Tibial nerve (tissue), 3 donors: Measurements from ENCODE around the gene ANKS1A.

Experiments used
- POLR2A ChIP-seq, 2 donors: fragments of 450-650 bp; IDR thresholded peaks; one replicate each; pipeline ENCODE4 v1.6.1; 2017; ENCODE audit warnings: antibody characterized with exemption in 2 of 2, mild to moderate bottlenecking in 2 of 2, moderate library complexity in 2 of 2
- TF ChIP-seq, protein P1 (sequence below), 5 experiments: fragments of 200-600 bp in 3 of 5; fragments of 450-650 bp in 2 of 5; sonication (generic) in 3 of 5; IDR thresholded peaks; one replicate each; pipeline ENCODE4 v1.5.1; 2016 to 2019; ENCODE audit warnings: antibody characterized with exemption in 5 of 5, mild to moderate bottlenecking in 3 of 5, moderate library complexity in 2 of 5

DNA sequence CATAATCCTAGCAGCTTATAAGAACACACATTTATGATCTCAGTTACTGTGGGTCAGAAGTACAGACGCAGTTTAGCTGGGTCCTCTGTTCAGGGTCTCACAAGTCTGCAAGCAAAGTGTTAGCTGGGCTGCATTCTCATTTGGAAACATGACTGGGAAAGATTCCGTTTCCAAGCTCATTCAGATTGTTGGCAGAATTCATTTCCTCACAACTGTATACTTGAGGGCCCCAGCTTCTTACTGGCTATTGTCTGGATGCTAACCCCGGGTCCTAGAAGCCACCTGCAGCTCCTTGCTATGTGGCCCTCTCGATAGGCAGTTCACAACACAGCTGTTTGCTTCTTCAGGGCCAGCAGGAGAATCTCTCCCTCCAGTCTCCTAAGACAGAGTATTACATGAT lies 239.0 kb downstream of the ANKS1A start:
- no peak for TF ChIP-seq POLR2A (IDR thresholded peaks at IDR 0.05)
- TF ChIP-seq, protein P1, sequence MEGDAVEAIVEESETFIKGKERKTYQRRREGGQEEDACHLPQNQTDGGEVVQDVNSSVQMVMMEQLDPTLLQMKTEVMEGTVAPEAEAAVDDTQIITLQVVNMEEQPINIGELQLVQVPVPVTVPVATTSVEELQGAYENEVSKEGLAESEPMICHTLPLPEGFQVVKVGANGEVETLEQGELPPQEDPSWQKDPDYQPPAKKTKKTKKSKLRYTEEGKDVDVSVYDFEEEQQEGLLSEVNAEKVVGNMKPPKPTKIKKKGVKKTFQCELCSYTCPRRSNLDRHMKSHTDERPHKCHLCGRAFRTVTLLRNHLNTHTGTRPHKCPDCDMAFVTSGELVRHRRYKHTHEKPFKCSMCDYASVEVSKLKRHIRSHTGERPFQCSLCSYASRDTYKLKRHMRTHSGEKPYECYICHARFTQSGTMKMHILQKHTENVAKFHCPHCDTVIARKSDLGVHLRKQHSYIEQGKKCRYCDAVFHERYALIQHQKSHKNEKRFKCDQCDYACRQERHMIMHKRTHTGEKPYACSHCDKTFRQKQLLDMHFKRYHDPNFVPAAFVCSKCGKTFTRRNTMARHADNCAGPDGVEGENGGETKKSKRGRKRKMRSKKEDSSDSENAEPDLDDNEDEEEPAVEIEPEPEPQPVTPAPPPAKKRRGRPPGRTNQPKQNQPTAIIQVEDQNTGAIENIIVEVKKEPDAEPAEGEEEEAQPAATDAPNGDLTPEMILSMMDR (IDR thresholded peaks at IDR 0.05) = no peak
